ENCODE data around the gene WDR5. TPM values are rescaled to one million over a fixed set of nuclear protein-coding genes. Genes with fewer than 3 reads are reported as not detected.

Gene WDR5
- total RNA-seq, 1 donor: 22.0 TPM

DNA sequence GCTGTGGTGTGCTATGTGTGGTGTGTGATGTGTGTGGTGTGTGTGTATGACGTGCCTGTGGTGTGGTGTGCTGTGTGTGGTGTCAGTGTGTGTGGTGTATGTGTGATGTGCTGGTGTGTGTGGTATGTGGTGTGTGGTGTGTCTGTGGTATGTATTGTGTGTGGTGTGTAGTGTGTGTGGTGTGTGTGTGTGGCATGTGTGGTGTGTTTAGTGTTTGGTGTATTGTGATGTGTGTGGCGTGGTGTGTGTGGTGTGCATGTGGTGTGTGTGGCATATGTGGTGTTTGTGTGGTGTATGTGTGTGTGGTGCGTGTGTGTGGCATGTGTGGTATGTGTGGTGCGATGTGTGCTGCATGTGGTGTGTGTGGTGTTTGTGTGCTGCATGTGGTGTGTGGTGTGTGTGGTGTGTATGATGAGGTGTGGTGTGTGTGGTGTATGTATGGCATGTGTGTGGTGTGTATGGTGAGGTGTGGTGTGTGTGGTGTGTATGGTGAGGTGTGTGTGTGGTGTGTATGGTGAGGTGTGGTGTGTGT lies 46.7 kb downstream of the WDR5 start:
- H3K4me3 ChIP-seq (ENCODE audit: low read depth, low read length): no peak overlapping the region
- no peak for DNase-seq (ENCODE audit: low read depth)
- TF ChIP-seq, protein P1, sequence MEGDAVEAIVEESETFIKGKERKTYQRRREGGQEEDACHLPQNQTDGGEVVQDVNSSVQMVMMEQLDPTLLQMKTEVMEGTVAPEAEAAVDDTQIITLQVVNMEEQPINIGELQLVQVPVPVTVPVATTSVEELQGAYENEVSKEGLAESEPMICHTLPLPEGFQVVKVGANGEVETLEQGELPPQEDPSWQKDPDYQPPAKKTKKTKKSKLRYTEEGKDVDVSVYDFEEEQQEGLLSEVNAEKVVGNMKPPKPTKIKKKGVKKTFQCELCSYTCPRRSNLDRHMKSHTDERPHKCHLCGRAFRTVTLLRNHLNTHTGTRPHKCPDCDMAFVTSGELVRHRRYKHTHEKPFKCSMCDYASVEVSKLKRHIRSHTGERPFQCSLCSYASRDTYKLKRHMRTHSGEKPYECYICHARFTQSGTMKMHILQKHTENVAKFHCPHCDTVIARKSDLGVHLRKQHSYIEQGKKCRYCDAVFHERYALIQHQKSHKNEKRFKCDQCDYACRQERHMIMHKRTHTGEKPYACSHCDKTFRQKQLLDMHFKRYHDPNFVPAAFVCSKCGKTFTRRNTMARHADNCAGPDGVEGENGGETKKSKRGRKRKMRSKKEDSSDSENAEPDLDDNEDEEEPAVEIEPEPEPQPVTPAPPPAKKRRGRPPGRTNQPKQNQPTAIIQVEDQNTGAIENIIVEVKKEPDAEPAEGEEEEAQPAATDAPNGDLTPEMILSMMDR (IDR thresholded peaks at IDR 0.05; ENCODE audit: insufficient read depth, low read depth, low read length): no peak

DNA sequence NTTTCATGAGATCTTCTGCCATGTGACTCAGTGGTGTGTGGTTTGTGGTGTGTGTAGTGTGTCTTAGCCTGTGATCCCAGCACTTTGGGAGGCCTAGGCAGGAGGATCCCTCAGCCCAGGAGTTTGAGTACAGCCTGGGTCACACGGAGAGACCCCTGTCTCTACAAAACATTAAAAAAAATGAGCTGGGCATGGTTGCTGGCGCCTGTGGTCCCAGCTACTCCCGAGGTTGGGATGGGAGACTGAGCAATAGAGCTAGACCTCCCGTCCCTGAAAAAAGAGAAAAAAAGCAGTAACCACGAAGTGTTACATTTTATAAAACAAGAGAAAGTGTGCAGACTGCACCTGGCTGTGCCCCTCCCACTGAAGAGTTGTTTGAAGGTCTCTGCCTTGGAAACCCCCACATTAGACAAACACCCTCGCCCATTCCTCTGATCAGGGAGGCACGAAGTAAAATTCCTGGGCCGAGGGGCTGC lies 49.7 kb downstream of the WDR5 start:
- no peak for DNase-seq (ENCODE audit: low read depth)

DNA sequence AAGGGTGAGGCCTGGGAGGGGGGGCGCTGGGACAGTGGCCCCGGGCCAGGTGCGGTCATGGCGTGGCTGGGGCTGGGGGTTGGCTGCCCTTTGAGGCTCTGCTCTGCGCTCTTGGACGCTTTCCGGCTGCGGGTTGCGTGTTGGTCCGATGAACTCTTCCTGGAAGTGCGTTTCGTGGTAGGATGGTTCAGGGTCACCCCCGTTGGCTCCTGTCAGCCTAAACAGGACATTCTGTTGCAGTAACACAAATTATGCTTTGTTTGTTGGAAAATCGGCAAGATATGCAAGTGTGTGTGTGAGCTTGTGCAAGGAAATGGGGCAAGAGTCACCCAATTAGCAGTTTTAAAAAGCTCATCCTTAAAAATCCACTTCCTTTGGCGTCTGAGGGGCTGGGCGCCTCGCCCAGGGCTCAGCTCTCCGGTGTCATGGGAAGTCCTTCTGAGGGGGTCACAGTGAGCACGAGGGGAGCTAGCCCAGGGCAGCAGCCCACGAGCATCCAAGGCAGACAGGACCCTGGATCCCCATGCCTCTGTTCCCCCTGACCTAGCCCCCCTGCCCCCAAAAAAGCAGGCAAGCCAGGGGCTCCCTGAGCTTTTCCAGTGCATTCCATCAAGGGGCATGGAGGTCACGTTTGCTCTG lies 50.7 kb downstream of the WDR5 start:
- no peak for DNase-seq (ENCODE audit: low read depth)
- no peak overlapping the region for H3K4me3 ChIP-seq (ENCODE audit: low read depth, low read length)
- TF ChIP-seq, protein P1 (IDR thresholded peaks at IDR 0.05; ENCODE audit: insufficient read depth, low read depth, low read length): no peak

More for the DNA sequence above, 49.7 kb downstream of the WDR5 start:
- TF ChIP-seq, protein P1 (IDR thresholded peaks at IDR 0.05; ENCODE audit: insufficient read depth, low read depth, low read length): no peak
- H3K4me3 ChIP-seq (ENCODE audit: low read depth, low read length): no peak overlapping the region

DNA sequence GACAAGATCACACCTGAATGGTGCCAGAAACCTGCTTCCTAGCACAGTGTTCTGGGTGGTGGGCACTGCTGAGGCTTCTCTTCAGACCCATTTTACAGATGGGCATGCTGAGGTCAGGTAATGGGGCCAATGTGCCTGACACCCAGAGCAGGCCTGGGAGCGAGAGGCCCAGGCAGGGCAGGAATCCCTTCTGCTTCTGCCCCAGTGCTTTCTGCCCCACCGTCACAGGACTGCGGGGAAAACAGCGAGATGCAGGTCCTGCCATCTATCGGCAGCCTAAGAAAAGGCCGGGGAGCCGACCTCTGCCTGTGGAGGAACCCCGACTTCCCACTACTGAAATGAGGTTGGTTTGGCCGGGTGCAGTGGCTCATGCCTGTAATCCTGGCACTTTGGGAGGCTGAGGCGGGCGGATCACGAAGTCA lies 51.2 kb downstream of the WDR5 start:
- TF ChIP-seq, protein P1 (IDR thresholded peaks at IDR 0.05; ENCODE audit: insufficient read depth, low read depth, low read length): no peak
- no peak for DNase-seq (ENCODE audit: low read depth)
- H3K4me3 ChIP-seq (ENCODE audit: low read depth, low read length): no peak overlapping the region

DNA sequence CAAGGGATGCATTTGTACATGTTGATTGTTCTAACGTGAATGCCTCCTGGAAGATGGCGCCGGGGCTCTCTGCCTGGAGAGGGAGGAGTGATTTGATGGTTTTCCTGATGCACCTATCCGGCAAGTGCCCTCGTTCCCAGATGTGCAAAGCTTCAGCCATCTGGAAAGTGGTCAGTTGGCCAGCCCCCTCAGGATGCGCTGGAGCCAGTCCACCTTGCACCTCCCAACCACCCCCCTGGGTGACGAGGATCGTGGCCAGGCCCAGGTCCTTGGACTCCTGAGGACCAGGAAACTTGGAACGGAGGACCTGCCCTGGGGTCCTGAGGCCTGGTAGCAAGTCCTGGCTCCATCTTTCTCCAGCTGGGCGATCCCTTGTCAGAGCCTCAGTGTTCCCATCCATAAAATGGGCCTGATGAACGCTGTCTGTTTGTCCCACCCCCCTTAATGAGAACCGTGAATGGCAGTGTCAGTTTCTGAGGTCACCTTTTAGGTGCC lies 52.1 kb downstream of the WDR5 start:
- no peak overlapping the region for H3K4me3 ChIP-seq (ENCODE audit: low read depth, low read length)
- DNase-seq (ENCODE audit: low read depth): no peak
- TF ChIP-seq, protein P1 (IDR thresholded peaks at IDR 0.05; ENCODE audit: insufficient read depth, low read depth, low read length): no peak

DNA sequence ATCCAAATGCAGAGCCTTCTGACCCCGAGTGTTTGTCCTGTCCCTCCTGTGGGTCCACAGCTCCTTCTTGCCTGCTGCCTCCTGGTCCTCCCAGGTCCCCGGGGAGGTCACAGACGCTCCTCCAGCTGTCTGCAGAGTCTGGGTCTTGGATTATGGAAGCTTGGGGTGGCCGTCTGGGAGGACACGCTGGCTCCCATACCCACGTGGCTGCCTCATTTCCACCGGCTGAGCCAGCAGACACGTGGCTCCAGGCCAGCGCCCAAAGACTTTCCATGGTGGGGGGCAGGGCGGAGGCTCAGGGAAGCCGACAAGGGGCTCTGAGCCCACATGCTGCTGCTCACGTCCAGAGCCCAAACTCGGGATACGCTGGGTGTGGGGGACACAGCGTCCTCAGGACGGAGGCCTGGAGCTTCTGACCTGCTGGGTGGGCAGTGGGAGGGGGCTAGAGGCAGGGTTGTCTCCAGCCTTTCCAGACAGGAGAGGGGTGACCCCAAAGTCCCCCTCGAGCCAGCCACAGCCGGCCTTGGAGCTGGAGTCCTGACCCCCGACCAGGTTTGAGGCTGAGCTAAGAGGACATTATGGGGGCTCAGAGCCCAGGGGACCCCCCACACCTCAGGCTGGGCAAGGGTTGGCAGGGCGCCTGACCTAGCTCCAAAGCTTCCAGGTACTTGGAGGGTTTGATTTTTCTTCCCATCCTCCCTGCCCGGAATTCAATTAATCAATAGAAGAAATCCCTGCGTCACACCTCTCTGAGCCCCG lies 52.7 kb downstream of the WDR5 start:
- no peak overlapping the region for H3K4me3 ChIP-seq (ENCODE audit: low read depth, low read length)
- TF ChIP-seq, protein P1 (IDR thresholded peaks at IDR 0.05; ENCODE audit: insufficient read depth, low read depth, low read length): no peak
- no peak for DNase-seq (ENCODE audit: low read depth)

Data from fibroblast of villous mesenchyme (primary cell).